Smooth muscle cell (in vitro differentiated cells): ENCODE measurements around the gene LAMA3. TPM values are rescaled to one million over a fixed set of nuclear protein-coding genes. Genes with fewer than 3 reads are reported as not detected.

ENCODE experiments used
- DNase-seq: peaks from one replicate; lab custom pipeline; 2025; ENCODE audit not compliant: unreplicated experiment; lab: John Stamatoyannopoulos, UW
- H2AFZ ChIP-seq: fragments of 200-600 bp; sonication (generic); 2 replicates; pipeline ENCODE4 v1.6.0; 2016; ENCODE audit warnings: antibody characterized with exemption, low read depth, mild to moderate bottlenecking
- H3F3A ChIP-seq: fragments of 200-600 bp; sonication (generic); 2 replicates; pipeline ENCODE4 v1.6.0; 2017; ENCODE audit warnings: antibody characterized with exemption, low read depth
- H3K27ac ChIP-seq: fragments of 200-600 bp; sonication (generic); 2 replicates; pipeline ENCODE4 v1.5.1; 2016; ENCODE audit warnings: low read depth, mild to moderate bottlenecking
- H3K27me3 ChIP-seq: fragments of 200-600 bp; sonication (generic); 2 replicates; pipeline ENCODE4 v1.6.1; 2016; ENCODE audit warnings: low read depth, mild to moderate bottlenecking
- H3K36me3 ChIP-seq: fragments of 200-600 bp; sonication (generic); 2 replicates; pipeline ENCODE4 v1.5.1; 2016; ENCODE audit warnings: low read depth
- H3K4me1 ChIP-seq: fragments of 200-600 bp; sonication (generic); 2 replicates; pipeline ENCODE4 v1.5.1; 2016; ENCODE audit warnings: low read depth
- H3K4me2 ChIP-seq: fragments of 200-600 bp; sonication (generic); 2 replicates; pipeline ENCODE4 v1.6.0; 2016; ENCODE audit warnings: mild to moderate bottlenecking
- H3K4me3 ChIP-seq: fragments of 200-600 bp; sonication (generic); 2 replicates; pipeline ENCODE4 v1.5.1; 2016; ENCODE audit warnings: mild to moderate bottlenecking
- H3K79me2 ChIP-seq: fragments of 200-600 bp; sonication (generic); 2 replicates; pipeline ENCODE4 v1.6.0; 2016; ENCODE audit warnings: low read depth, mild to moderate bottlenecking
- H3K9ac ChIP-seq: fragments of 200-600 bp; sonication (generic); 2 replicates; pipeline ENCODE4 v1.6.0; 2016; ENCODE audit warnings: low read depth
- H3K9me3 ChIP-seq: fragments of 200-600 bp; sonication (generic); replicated peaks from 2 replicates; pipeline ENCODE4 v1.5.1; 2016; ENCODE audit warnings: low read depth
- H4K20me1 ChIP-seq: fragments of 200-600 bp; sonication (generic); 2 replicates; pipeline ENCODE4 v1.6.0; 2016; ENCODE audit warnings: low read depth
- CTCF ChIP-seq: fragments of 200-600 bp; sonication (generic); IDR thresholded peaks from 2 replicates; pipeline ENCODE4 v1.5.1; 2017; ENCODE audit warnings: borderline replicate concordance, mild to moderate bottlenecking, antibody characterized with exemption; ENCODE audit not compliant: insufficient read depth, poor library complexity, severe bottlenecking
- WGBS: methylation state at CpG from one replicate; pipeline ENCODE4 v1.1.7; 2016; ENCODE audit warnings: low lambda C conversion rate; 5-methylcytosine and 5-hydroxymethylcytosine counted together
- polyA plus RNA-seq: library from polyadenylated mRNA; unstranded; fragments of >200 nt; fragmentation: Nextera tagmentation; extraction: Ambion mirVana; gene quantifications from 2 replicates; pipeline ENCODE4 v1.2.1, GENCODE V29; 2016
- total RNA-seq: library from RNA; depleted of rRNA; stranded (reverse); fragments of >200 nt; gene quantifications from 2 replicates; pipeline ENCODE4 v1.2.3, GENCODE V29; 2014

The LAMA3 gene
- total and polyA plus RNA-seq, 2 experiments from 2014 or later = 7.8 to 23.1 TPM

- no peaks in the 10 kb centered on the region for H3K9me3 ChIP-seq
- no peak overlapping the region for H2AFZ ChIP-seq
- no peak for TF ChIP-seq CTCF
- H3F3A ChIP-seq = no peaks in the 10 kb centered on the region
- no peaks in the 10 kb centered on the region for H3K4me1 ChIP-seq
- WGBS = 67% methylated on average over 13 of the region's 13 CpGs
- H4K20me1 ChIP-seq = no peaks in the 10 kb centered on the region
- no peak overlapping the region for H3K9ac ChIP-seq
- no peak for DNase-seq
- no peak overlapping the region for H3K27ac ChIP-seq
- H3K36me3 ChIP-seq = no peaks in the 10 kb centered on the region
- H3K27me3 ChIP-seq = no peaks in the 10 kb centered on the region
- H3K4me3 ChIP-seq = no peak overlapping the region
- H3K4me2 ChIP-seq = no peak overlapping the region
- no peaks in the 10 kb centered on the region for H3K79me2 ChIP-seq
Observed at GRCh38 chr18:23927821-23928746, 238.8 kb downstream of the LAMA3 start.

GRCh38 chr18:23929362-23929930 is 240.2 kb downstream of the LAMA3 start:
- Histone ChIP-seq H3K4me1 (no peaks in the 10 kb centered on the region), H3K36me3 (no peaks in the 10 kb centered on the region), H3K4me3 (no peak overlapping the region), H3K4me2 (no peak overlapping the region), H3K27ac (no peak overlapping the region), H4K20me1 (no peaks in the 10 kb centered on the region), H3K79me2 (no peaks in the 10 kb centered on the region), H3F3A (no peaks in the 10 kb centered on the region), H3K9me3 (no peaks in the 10 kb centered on the region), H3K27me3 (peaks cover 4% of the 10 kb centered on the region), H3K9ac (no peak overlapping the region), H2AFZ (no peak overlapping the region)
- 92% methylated on average over 5 of the region's 5 CpGs for WGBS
- TF ChIP-seq CTCF = no peak
- DNase-seq = no peak

GRCh38 chr18:23930002-23930401 is 240.7 kb downstream of the LAMA3 start:
- Histone ChIP-seq H3K9me3 (no peaks in the 10 kb centered on the region), H3K9ac (no peak overlapping the region), H2AFZ (no peak overlapping the region), H3F3A (no peaks in the 10 kb centered on the region), H3K36me3 (no peaks in the 10 kb centered on the region), H3K4me1 (no peaks in the 10 kb centered on the region), H3K4me2 (no peak overlapping the region), H3K4me3 (no peak overlapping the region), H3K27me3 (peaks cover 4% of the 10 kb centered on the region), H3K27ac (no peak overlapping the region), H4K20me1 (no peaks in the 10 kb centered on the region), H3K79me2 (no peaks in the 10 kb centered on the region)
- no peak for TF ChIP-seq CTCF
- DNase-seq = no peak
- 100% methylated on average over 1 of the region's 1 CpG for WGBS
